HCT116 (cell line): ENCODE data around the gene NFIL3. TPM values are rescaled to one million over a fixed set of nuclear protein-coding genes. Genes with fewer than 3 reads are reported as not detected.
A peak's percentile ranks its signal among the peaks of the same experiment; 100 is the strongest.

ENCODE experiments used
- ATAC-seq: fragments of 200-7000 bp; cut with Tn5 transposase; 2 replicates; pipeline ENCODE4 v1.9.1; 2020; ENCODE audit warnings: mild to moderate bottlenecking, moderate library complexity
- BruUV-seq: library from RNA; stranded (reverse); fragments of 400-500 nt; replicated peaks from 2 replicates; lab custom pipeline; 2021; lab: Mats Ljungman, UMichigan
- CTCF ChIA-PET: fragments of 300-600 bp; sonication (Branson Sonifier 250); formaldehyde crosslinking; loops from one replicate; lab custom pipeline; 2021; ENCODE audit warnings: antibody characterized with exemption; lab: Charles Lee
- POLR2A ChIA-PET: fragments of 300-600, 350-600 bp; sonication (Branson Sonifier 250); formaldehyde crosslinking; loops from one replicate; lab custom pipeline; 2021; ENCODE audit warnings: antibody characterized with exemption; lab: Charles Lee
- RAD21 ChIA-PET, 2 experiments: fragments of 300-600 bp; sonication (Branson Sonifier 250); formaldehyde crosslinking; loops; one replicate each; lab custom pipeline; 2023; ENCODE audit warnings: low total read pairs in 2 of 2; ENCODE audit not compliant: uncharacterized antibody in 2 of 2, unreplicated experiment in 2 of 2, low non-redundant PET in 1 of 2; lab: Charles Lee
- DNase-seq: peaks from one replicate; pipeline ENCODE4 v3.0.0-alpha.2; 2010; ENCODE audit warnings: low read depth, low spot score
- H2AFZ ChIP-seq: fragments of 200-600 bp; shearing (Covaris generic), sonication (generic); 2 replicates; pipeline ENCODE4 v1.6.1; 2017; ENCODE audit warnings: low read depth, mixed run types, mixed read lengths, antibody characterized with exemption, low read length; ENCODE audit not compliant: poor library complexity, severe bottlenecking
- H3K27ac ChIP-seq: 2 replicates; pipeline ENCODE4 v1.5.1; 2012; ENCODE audit warnings: low read depth, low read length
- H3K27me3 ChIP-seq: fragments of 200-600 bp; sonication (generic); 2 replicates; pipeline ENCODE4 v1.6.1; 2016; ENCODE audit warnings: mixed run types, low read length, mixed read lengths; ENCODE audit not compliant: insufficient read depth
- H3K36me3 ChIP-seq, 2 experiments: fragments of 200-500 bp in 1 of 2; fragments of 200-600 bp in 1 of 2; sonication (Bioruptor generic) in 1 of 2; sonication (generic) in 1 of 2; 2 replicates each; pipeline versions ENCODE4 v1.5.1 to v1.6.1; 2014 to 2016; ENCODE audit warnings: low read length in 2 of 2, inconsistent platforms in 1 of 2, mixed read lengths in 1 of 2, mixed run types in 1 of 2; ENCODE audit not compliant: insufficient read depth in 2 of 2, control insufficient read depth in 1 of 2
- H3K4me1 ChIP-seq, 2 experiments: fragments of 200-600 bp in 1 of 2; sonication (generic) in 1 of 2; 2 replicates each; pipeline versions ENCODE4 v1.5.1 to v1.6.1; 2012 to 2017; ENCODE audit warnings: low read length in 2 of 2, inconsistent platforms in 1 of 2, mild to moderate bottlenecking in 1 of 2, mixed read lengths in 1 of 2, mixed run types in 1 of 2, moderate library complexity in 1 of 2; ENCODE audit not compliant: insufficient read depth in 2 of 2, control insufficient read depth in 1 of 2
- H3K4me2 ChIP-seq: fragments of 200-600 bp; sonication (generic); 2 replicates; pipeline ENCODE4 v1.6.1; 2017; ENCODE audit warnings: mixed run types, low read length, mixed read lengths
- H3K4me3 ChIP-seq, 2 experiments: fragments of 200-600 bp in 1 of 2; sonication (generic) in 1 of 2; replicated peaks in 1 of 2; 2 replicates each; pipeline ENCODE4 v1.5.1; 2011 to 2016; ENCODE audit warnings: low read length in 2 of 2, control low read depth in 1 of 2, low read depth in 1 of 2, mild to moderate bottlenecking in 1 of 2, mixed read lengths in 1 of 2, mixed run types in 1 of 2
- H3K79me2 ChIP-seq: fragments of 200-600 bp; sonication (generic); 2 replicates; pipeline ENCODE4 v1.6.1; 2017; ENCODE audit warnings: mild to moderate bottlenecking, mixed run types, low read length, moderate library complexity, mixed read lengths; ENCODE audit not compliant: insufficient read depth
- H3K9ac ChIP-seq: fragments of 200-600 bp; sonication (generic); 2 replicates; pipeline ENCODE4 v1.6.1; 2016; ENCODE audit warnings: low read length, mixed read lengths
- H3K9me2 ChIP-seq: fragments of 200-600 bp; sonication (generic), shearing (Covaris generic); 2 replicates; pipeline ENCODE4 v1.6.1; 2017; ENCODE audit warnings: mixed run types, mild to moderate bottlenecking, moderate library complexity; ENCODE audit not compliant: insufficient read depth
- H3K9me3 ChIP-seq, 2 experiments: fragments of 200-500 bp in 1 of 2; fragments of 200-600 bp in 1 of 2; sonication (Bioruptor generic) in 1 of 2; sonication (generic) in 1 of 2; 2 replicates each; pipeline ENCODE4 v1.6.1; 2014 to 2017; ENCODE audit warnings: low read length in 2 of 2, mixed read lengths in 2 of 2, inconsistent platforms in 1 of 2, low read depth in 1 of 2, mild to moderate bottlenecking in 1 of 2, mixed run types in 1 of 2, moderate library complexity in 1 of 2; ENCODE audit not compliant: control insufficient read depth in 1 of 2, insufficient read depth in 1 of 2
- H4K20me1 ChIP-seq: fragments of 200-600 bp; sonication (generic), shearing (Covaris generic); 2 replicates; pipeline ENCODE4 v1.6.1; 2017; ENCODE audit warnings: mixed run types, mild to moderate bottlenecking, moderate library complexity; ENCODE audit not compliant: insufficient read depth
- ATF3 ChIP-seq: IDR thresholded peaks from 2 replicates; pipeline ENCODE4 v1.6.1; 2012
- CBX3 ChIP-seq: IDR thresholded peaks from 2 replicates; pipeline ENCODE4 v1.6.1; 2012; ENCODE audit warnings: low read depth
- FOSL1 ChIP-seq: IDR thresholded peaks from 2 replicates; pipeline ENCODE4 v1.6.1; 2012; ENCODE audit warnings: low read depth
- JUND ChIP-seq: IDR thresholded peaks from 2 replicates; pipeline ENCODE4 v1.6.1; 2012
- POLR2A ChIP-seq: IDR thresholded peaks from 2 replicates; pipeline ENCODE4 v1.7.0; 2011; ENCODE audit warnings: borderline replicate concordance; ENCODE audit not compliant: insufficient read depth, insufficient read length; ENCODE audit errors: extremely low read depth
- RAD21 ChIP-seq: IDR thresholded peaks from 2 replicates; pipeline ENCODE4 v1.6.1; 2012; ENCODE audit warnings: low read depth, mild to moderate bottlenecking
- REST ChIP-seq: IDR thresholded peaks from 2 replicates; pipeline ENCODE4 v1.6.1; 2012; ENCODE audit warnings: low read depth
- SP1 ChIP-seq: IDR thresholded peaks from 2 replicates; pipeline ENCODE4 v1.6.1; 2012; ENCODE audit warnings: low read depth
- SRF ChIP-seq: IDR thresholded peaks from 2 replicates; pipeline ENCODE4 v1.6.1; 2012; ENCODE audit warnings: low read depth
- ZFX ChIP-seq: fragments of 450-650 bp; IDR thresholded peaks from 2 replicates; pipeline ENCODE4 v1.6.1; 2017
- intact Hi-C: fragments of 100-400 bp; cut with micrococcal nuclease; formaldehyde crosslinking; loops from 2 replicates; pipeline ENCODE4 v1.10.0; 2022
- total RNA-seq: library from RNA; stranded (reverse); gene quantifications from one replicate; pipeline ENCODE4 v1.2.1, GENCODE V29; 2021; ENCODE audit not compliant: unreplicated experiment

The NFIL3 gene
- total RNA-seq, 1 experiment from 2014 or later, result 38.0 TPM

GRCh38 chr9:91443994-91444392 is 20.4 kb upstream of the NFIL3 start:
- no peaks in the 10 kb centered on the region for H4K20me1 ChIP-seq
- CTCF ChIA-PET, result no interaction called here
- DNase-seq (no peak), ATAC-seq (no peak)
- no peaks in the 10 kb centered on the region for H3K27me3 ChIP-seq
- intact Hi-C loops, result no loop called here
- RAD21 ChIA-PET, result no interaction called here
- no peaks in the 10 kb centered on the region for H3K9me2 ChIP-seq
- no peaks in the 10 kb centered on the region for H3K36me3 ChIP-seq
- no TSS peak for BruUV-seq
- TF ChIP-seq CBX3, result peak; percentile 56; the same call in 1 of the 2 replicates
- TF ChIP-seq ZFX, result no peak
- POLR2A ChIA-PET, result no interaction called here
- H3K4me3 ChIP-seq, result no peak overlapping the region
- H2AFZ ChIP-seq, result no peak overlapping the region
- H3K4me1 ChIP-seq, result 0 out of 4 replicates have a peak, but pooled peaks cover 0 to 2% of the 10 kb centered on the region in 2 experiments
- H3K4me2 ChIP-seq, result no peak overlapping the region
- H3K27ac ChIP-seq, result no peak overlapping the region
- H3K9me3 ChIP-seq, result no peaks in the 10 kb centered on the region; a peak in 1 of 4 replicates
- no peaks in the 10 kb centered on the region for H3K79me2 ChIP-seq
- H3K9ac ChIP-seq, result no peak overlapping the region

- Histone ChIP-seq H3K36me3 (no peaks in the 10 kb centered on the region), H3K4me3 (no peak overlapping the region), H3K27me3 (no peaks in the 10 kb centered on the region), H3K27ac (no peak overlapping the region), H3K9me3 (no peaks in the 10 kb centered on the region; a peak in 1 of 4 replicates), H3K79me2 (no peaks in the 10 kb centered on the region), H4K20me1 (no peaks in the 10 kb centered on the region), H3K4me2 (no peak overlapping the region), H3K9ac (no peak overlapping the region), H3K4me1 (0 out of 4 replicates have a peak, but pooled peaks cover 0 to 2% of the 10 kb centered on the region in 2 experiments), H3K9me2 (no peaks in the 10 kb centered on the region), H2AFZ (no peak overlapping the region)
- ChIA-PET POLR2A (no interaction called here), RAD21 (no interaction called here), CTCF (no interaction called here)
- no peak for ATAC-seq
- DNase-seq, result no peak
- BruUV-seq, result no TSS peak
- TF ChIP-seq JUND, result no peak
- no peak for TF ChIP-seq SP1
- no peak for TF ChIP-seq ZFX
- no peak for TF ChIP-seq RAD21
- TF ChIP-seq ATF3, result no peak
- TF ChIP-seq REST, result no peak
- TF ChIP-seq POLR2A, result no peak
- no peak for TF ChIP-seq CBX3
- TF ChIP-seq FOSL1, result no peak
- TF ChIP-seq SRF, result no peak
- intact Hi-C loops, result no loop called here
These were observed 19.8 kb upstream of the NFIL3 start for GRCh38 chr9:91443321-91443993.
